Activated CD8-positive, alpha-beta T cell treated with anti-CD3 and anti-CD28 coated beads, Interleukin-2, amount 10 ng/mL, durations not matched to agents 7 days and 5 days (primary cell): ENCODE results near the gene ANKRD33B. TPM values are rescaled to one million over a fixed set of nuclear protein-coding genes. Genes with fewer than 3 reads are reported as not detected.

ENCODE experiments used
- ATAC-seq: fragments of 150-1000 bp; cut with Tn5 transposase; one replicate; pipeline ENCODE4 v1.10.0; 2021; ENCODE audit warnings: moderate library complexity
- CTCF ChIA-PET: fragments of 350-600 bp; sonication (Branson Sonifier 250); formaldehyde crosslinking; loops from one replicate; lab custom pipeline; 2021; ENCODE audit warnings: antibody characterized with exemption; lab: Charles Lee
- POLR2A ChIA-PET: fragments of 350-600 bp; sonication (Branson Sonifier 250); formaldehyde crosslinking; loops from one replicate; lab custom pipeline; 2021; ENCODE audit warnings: antibody characterized with exemption; lab: Charles Lee
- DNase-seq: peaks from one replicate; pipeline ENCODE4 v3.0.0-alpha.2; 2020
- H3K27ac Mint-ChIP-seq: one replicate; pipeline ENCODE4 v1.8.0; 2021; ENCODE audit warnings: mild to moderate bottlenecking, mixed read lengths
- H3K27me3 Mint-ChIP-seq: one replicate; pipeline ENCODE4 v1.8.0; 2021; ENCODE audit warnings: low read depth, mixed read lengths
- H3K36me3 Mint-ChIP-seq: one replicate; pipeline ENCODE4 v1.8.0; 2021; ENCODE audit warnings: low read depth, mixed read lengths
- H3K4me1 Mint-ChIP-seq: one replicate; pipeline ENCODE4 v1.8.0; 2021; ENCODE audit warnings: low read depth, mixed read lengths
- H3K4me3 Mint-ChIP-seq: one replicate; pipeline ENCODE4 v1.8.0; 2021; ENCODE audit warnings: mild to moderate bottlenecking, mixed read lengths
- H3K9me3 Mint-ChIP-seq: one replicate; pipeline ENCODE4 v1.8.0; 2022; ENCODE audit warnings: mixed read lengths; ENCODE audit not compliant: insufficient read depth
- total RNA-seq, 2 experiments: library from RNA; stranded (reverse); gene quantifications; one replicate each; pipeline ENCODE4 v1.2.3, GENCODE V29; 2021

The ANKRD33B gene
- total RNA-seq, 2 experiments from 2014 or later, result 4.6 to 5.5 TPM

DNA sequence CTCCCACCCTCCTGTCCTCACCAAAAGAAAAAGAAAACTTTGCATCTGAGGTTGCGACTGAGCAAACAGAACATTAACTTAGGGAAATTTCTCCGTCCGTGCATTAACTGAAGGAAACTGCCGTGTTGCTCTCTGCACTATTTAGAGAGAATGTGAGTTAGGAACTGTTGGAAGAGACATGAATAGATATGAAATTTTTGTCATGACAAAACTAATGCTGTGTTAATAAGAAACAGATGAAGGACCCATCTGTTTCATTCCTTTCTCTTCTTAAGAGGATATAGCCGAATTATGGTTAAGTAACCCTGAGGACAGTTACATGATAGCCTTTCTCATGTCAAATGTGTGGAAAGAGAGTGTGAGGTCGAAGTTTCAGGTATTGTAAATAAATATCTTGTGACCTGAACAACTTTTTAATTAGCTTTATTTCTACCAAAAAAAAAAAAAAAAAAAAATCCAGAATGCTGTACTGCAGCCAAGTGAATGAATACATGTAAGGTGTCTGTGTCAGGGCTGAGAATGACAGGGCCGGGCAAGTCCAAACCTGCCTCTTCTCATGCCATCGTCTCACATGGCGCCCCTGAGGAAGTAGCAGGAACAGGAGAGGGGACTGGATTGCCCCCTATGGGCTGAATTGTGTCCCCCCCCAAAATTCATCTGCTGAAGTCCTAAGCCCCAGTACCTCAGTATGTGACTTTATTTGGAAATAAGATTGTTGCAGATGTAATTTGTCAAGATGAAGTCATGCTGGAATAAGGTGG, 35.6 kb upstream of the ANKRD33B start:
- POLR2A ChIA-PET, result no interaction called here
- no peak for ATAC-seq

DNA sequence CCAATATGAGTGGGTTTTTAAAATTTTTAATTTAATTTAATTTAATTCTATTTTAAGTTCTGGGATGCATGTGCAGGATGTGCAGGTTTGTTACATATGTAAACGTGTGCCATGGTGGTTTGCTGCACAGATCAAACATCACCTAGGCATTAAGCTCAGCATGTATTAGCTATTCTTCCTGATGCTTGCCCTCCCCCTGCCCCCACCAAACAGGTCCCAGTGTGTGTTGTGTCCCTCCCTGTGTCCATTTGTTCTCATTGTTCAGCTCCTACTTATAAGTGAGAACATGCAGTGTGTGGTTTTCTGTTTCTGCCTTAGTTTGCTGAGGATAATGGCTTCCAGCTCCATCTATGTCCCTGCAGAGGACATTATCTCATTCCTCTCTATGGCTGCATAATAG, 35.0 kb upstream of the ANKRD33B start:
- Mint-ChIP-seq H3K27ac (no peak overlapping the region), H3K4me1 (no peaks in the 10 kb centered on the region), H3K27me3 (peaks cover 5% of the 10 kb centered on the region), H3K36me3 (no peaks in the 10 kb centered on the region), H3K9me3 (no peaks in the 10 kb centered on the region), H3K4me3 (no peak overlapping the region)
- CTCF ChIA-PET, result no interaction called here
- DNase-seq (no peak), ATAC-seq (no peak)
- POLR2A ChIA-PET, result no interaction called here

More for the DNA sequence above, 35.6 kb upstream of the ANKRD33B start:
- CTCF ChIA-PET, result no interaction called here
- peaks cover 5% of the 10 kb centered on the region for H3K27me3 Mint-ChIP-seq
- H3K9me3 Mint-ChIP-seq, result no peaks in the 10 kb centered on the region
- H3K4me1 Mint-ChIP-seq, result no peaks in the 10 kb centered on the region
- H3K27ac Mint-ChIP-seq, result no peak overlapping the region
- no peak for DNase-seq
- H3K4me3 Mint-ChIP-seq, result no peak overlapping the region
- H3K36me3 Mint-ChIP-seq, result no peaks in the 10 kb centered on the region

DNA sequence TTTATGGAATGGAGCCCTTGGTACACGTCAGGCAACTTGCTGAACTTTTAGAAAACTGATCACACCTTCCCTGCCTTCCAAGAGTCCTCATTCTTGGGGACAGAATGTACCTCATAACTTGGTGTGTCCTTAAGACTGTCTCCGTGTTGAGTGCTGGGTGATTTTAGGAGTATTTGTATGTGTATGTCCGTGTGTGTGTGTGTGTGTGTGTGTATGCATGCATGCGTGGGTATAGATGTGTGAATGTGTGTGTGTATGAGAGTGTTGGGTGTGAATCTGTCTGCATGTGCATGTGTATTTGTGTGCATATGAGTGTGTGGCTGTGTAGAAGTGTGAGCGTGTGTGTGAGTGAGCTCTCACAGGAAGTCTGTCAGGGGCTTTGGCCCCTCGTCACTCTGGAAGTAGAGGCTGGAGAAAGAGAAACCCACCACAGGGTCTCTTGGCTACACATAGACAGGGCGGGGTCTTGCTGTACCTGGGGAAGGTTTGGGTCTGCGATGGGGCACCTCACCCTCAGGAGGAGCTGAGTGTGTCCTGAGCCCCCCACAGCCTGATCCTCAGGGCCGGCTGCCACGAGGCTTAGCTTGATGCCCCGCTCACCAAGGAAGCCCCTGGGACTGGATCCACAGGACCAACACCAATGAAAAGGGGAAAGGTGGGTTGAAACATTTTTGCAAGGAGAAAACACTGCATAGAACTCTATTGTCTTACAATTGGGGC, 33.1 kb upstream of the ANKRD33B start:
- ATAC-seq (no peak), DNase-seq (no peak)
- ChIA-PET CTCF (no interaction called here), POLR2A (no interaction called here)
- no peak overlapping the region for H3K4me3 Mint-ChIP-seq
- H3K9me3 Mint-ChIP-seq, result no peaks in the 10 kb centered on the region
- H3K36me3 Mint-ChIP-seq, result no peaks in the 10 kb centered on the region
- no peaks in the 10 kb centered on the region for H3K4me1 Mint-ChIP-seq
- no peak overlapping the region for H3K27ac Mint-ChIP-seq
- H3K27me3 Mint-ChIP-seq, result peaks cover 5% of the 10 kb centered on the region

- ATAC-seq (no peak), DNase-seq (no peak)
- ChIA-PET CTCF (no interaction called here), POLR2A (no interaction called here)
- H3K9me3 Mint-ChIP-seq, result no peaks in the 10 kb centered on the region
- H3K4me3 Mint-ChIP-seq, result no peak overlapping the region
- H3K27me3 Mint-ChIP-seq, result peaks cover 5% of the 10 kb centered on the region
- no peak overlapping the region for H3K27ac Mint-ChIP-seq
- peaks cover 10% of the 10 kb centered on the region for H3K4me1 Mint-ChIP-seq
- no peaks in the 10 kb centered on the region for H3K36me3 Mint-ChIP-seq
Measured at GRCh38 chr5:10532421-10532820, 31.4 kb upstream of the ANKRD33B start.

DNA sequence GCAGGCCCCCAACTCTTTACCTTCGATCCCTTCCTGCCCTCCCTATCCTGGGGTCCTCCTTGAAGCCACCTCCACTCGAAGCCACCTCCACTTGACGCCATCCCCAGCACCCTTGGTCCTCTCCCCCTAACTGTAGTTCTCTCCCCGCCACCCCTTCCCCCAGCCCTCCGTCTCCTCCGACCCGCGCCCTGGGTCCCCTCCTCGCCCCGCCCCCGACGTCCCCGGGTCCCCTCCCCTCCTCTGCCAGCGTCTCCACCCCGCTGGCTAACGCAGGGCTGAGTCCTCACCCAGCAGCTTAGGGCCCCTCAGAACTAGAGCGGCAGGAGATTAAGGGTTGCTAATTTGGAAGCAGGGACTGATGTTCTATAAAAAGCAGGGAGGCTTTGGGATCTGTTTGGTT, 30.6 kb upstream of the ANKRD33B start:
- H3K27me3 Mint-ChIP-seq, result peaks cover 8% of the 10 kb centered on the region
- POLR2A ChIA-PET, result no interaction called here
- no peak overlapping the region for H3K4me3 Mint-ChIP-seq
- no peaks in the 10 kb centered on the region for H3K9me3 Mint-ChIP-seq
- CTCF ChIA-PET, result no interaction called here
- no peaks in the 10 kb centered on the region for H3K36me3 Mint-ChIP-seq
- no peak overlapping the region for H3K27ac Mint-ChIP-seq
- DNase-seq (no peak), ATAC-seq (peak; percentile 14)
- H3K4me1 Mint-ChIP-seq, result peaks cover 18% of the 10 kb centered on the region

- H3K4me1 Mint-ChIP-seq, result peaks cover 18% of the 10 kb centered on the region
- no peaks in the 10 kb centered on the region for H3K9me3 Mint-ChIP-seq
- no peaks in the 10 kb centered on the region for H3K36me3 Mint-ChIP-seq
- no peak overlapping the region for H3K27ac Mint-ChIP-seq
- POLR2A ChIA-PET, result no interaction called here
- no peak overlapping the region for H3K4me3 Mint-ChIP-seq
- CTCF ChIA-PET, result no interaction called here
- no peak for ATAC-seq
- no peak for DNase-seq
- H3K27me3 Mint-ChIP-seq, result peaks cover 15% of the 10 kb centered on the region
Measured at GRCh38 chr5:10534561-10535530, 29.0 kb upstream of the ANKRD33B start.

DNA sequence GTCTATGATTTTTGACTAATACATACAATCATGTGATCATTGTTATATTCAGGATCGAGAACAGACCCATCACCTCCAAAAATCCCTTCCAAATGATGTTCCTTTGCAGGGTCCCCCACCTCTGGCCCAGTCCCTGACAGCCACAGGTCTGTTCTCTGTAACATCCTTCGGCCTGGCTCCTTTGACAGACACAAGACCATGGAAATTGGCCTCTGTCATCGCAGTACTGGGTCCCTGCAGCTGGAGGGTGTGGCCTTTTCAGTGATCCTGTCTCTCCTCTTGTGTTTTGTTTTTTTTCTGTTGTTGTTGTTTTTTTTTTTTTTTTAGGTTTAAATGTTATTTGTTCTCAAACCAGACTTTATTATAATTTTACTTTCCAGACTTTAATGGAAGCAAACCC, 27.4 kb upstream of the ANKRD33B start:
- ChIA-PET POLR2A (no interaction called here), CTCF (no interaction called here)
- H3K4me1 Mint-ChIP-seq, result peaks cover 18% of the 10 kb centered on the region
- ATAC-seq (no peak), DNase-seq (no peak)
- no peak overlapping the region for H3K27ac Mint-ChIP-seq
- no peak overlapping the region for H3K4me3 Mint-ChIP-seq
- H3K9me3 Mint-ChIP-seq, result no peaks in the 10 kb centered on the region
- peaks cover 11% of the 10 kb centered on the region for H3K27me3 Mint-ChIP-seq
- no peaks in the 10 kb centered on the region for H3K36me3 Mint-ChIP-seq

- CTCF ChIA-PET, result no interaction called here
- H3K27ac Mint-ChIP-seq, result peak overlapping the region; percentile 28
- peak overlapping the region; percentile 34 for H3K4me3 Mint-ChIP-seq
Measured at GRCh38 chr5:10536931-10537579, 26.8 kb upstream of the ANKRD33B start.

DNA sequence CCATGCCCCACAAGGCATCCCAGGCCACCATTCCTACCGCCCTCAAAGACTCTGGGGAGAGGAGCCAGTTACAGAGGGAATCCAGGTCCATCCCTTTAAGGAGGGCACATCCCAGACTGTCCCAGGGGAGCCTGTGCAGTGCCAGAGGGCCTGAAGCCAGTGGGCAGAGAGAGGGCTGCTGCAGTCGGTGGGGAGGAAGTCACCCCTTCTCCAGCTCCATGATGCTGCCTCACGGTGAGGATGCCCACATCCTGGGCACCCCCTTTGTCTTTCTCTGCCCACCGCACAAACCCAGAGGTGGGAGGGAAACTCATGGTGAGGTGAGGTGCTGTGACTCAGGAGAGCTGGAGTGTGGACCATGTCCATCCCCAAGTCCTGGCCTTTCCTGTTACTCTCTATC, 26.2 kb upstream of the ANKRD33B start:
- DNase-seq (peak; percentile 30), ATAC-seq (peak; percentile 46)
- Mint-ChIP-seq H3K4me3 (no peak overlapping the region), H3K27me3 (peaks cover 17% of the 10 kb centered on the region), H3K36me3 (no peaks in the 10 kb centered on the region), H3K9me3 (no peaks in the 10 kb centered on the region), H3K27ac (peak overlapping the region; percentile 28), H3K4me1 (peaks cover 18% of the 10 kb centered on the region)
- ChIA-PET CTCF (no interaction called here), POLR2A (no interaction called here)

More at GRCh38 chr5:10536931-10537579, 26.8 kb upstream of the ANKRD33B start:
- peak; percentile 30 for ATAC-seq
- POLR2A ChIA-PET, result no interaction called here
- H3K27me3 Mint-ChIP-seq, result peaks cover 13% of the 10 kb centered on the region
- H3K36me3 Mint-ChIP-seq, result no peaks in the 10 kb centered on the region
- DNase-seq, result no peak
- H3K9me3 Mint-ChIP-seq, result no peaks in the 10 kb centered on the region
- peaks cover 18% of the 10 kb centered on the region for H3K4me1 Mint-ChIP-seq

GRCh38 chr5:10538103-10538788, 25.6 kb upstream of the ANKRD33B start:
- no peak for DNase-seq
- H3K4me3 Mint-ChIP-seq, result no peak overlapping the region
- no peak overlapping the region for H3K27ac Mint-ChIP-seq
- no peaks in the 10 kb centered on the region for H3K36me3 Mint-ChIP-seq
- no peaks in the 10 kb centered on the region for H3K9me3 Mint-ChIP-seq
- ChIA-PET CTCF (no interaction called here), POLR2A (no interaction called here)
- ATAC-seq, result no peak
- H3K27me3 Mint-ChIP-seq, result peaks cover 18% of the 10 kb centered on the region
- peaks cover 18% of the 10 kb centered on the region for H3K4me1 Mint-ChIP-seq
